HAP-1 (cell line): ENCODE measurements around the gene CNTNAP3B.
"Not testable (repeated sequence)": the region's sequence is repeated elsewhere in the genome, so short reads cannot be mapped to it uniquely, and the experiment has no call there.

Source experiments
- DNase-seq, 2 experiments: peaks; one replicate each; pipeline ENCODE4 v3.0.0-alpha.2; 2016 to 2020; ENCODE audit warnings: low spot score in 2 of 2
- H3K27me3 ChIP-seq: fragments of 250-450 bp; sonication (Bioruptor Pico); 2 replicates; pipeline ENCODE4 v1.5.1; 2020; ENCODE audit warnings: low read depth, mild to moderate bottlenecking, moderate library complexity
- H3K36me3 ChIP-seq: fragments of 250-450 bp; sonication (Bioruptor Pico); replicated peaks from 2 replicates; pipeline ENCODE4 v1.5.1; 2020; ENCODE audit warnings: mild to moderate bottlenecking
- H3K4me1 ChIP-seq: fragments of 250-450 bp; sonication (Bioruptor Pico); 2 replicates; pipeline ENCODE4 v1.5.1; 2020; ENCODE audit warnings: mild to moderate bottlenecking
- H3K4me3 ChIP-seq: fragments of 250-450 bp; sonication (Bioruptor Pico); 2 replicates; pipeline ENCODE4 v1.5.1; 2020; ENCODE audit warnings: mild to moderate bottlenecking, moderate library complexity
- H3K9me3 ChIP-seq: fragments of 250-450 bp; sonication (Bioruptor Pico); 2 replicates; pipeline ENCODE4 v1.5.1; 2020; ENCODE audit warnings: mild to moderate bottlenecking, moderate library complexity
- in situ Hi-C: fragments of 300-500 bp; cut with MboI; formaldehyde crosslinking; loops from 3 replicates; pipeline ENCODE4 v1.14.3; 2020; ENCODE audit warnings: low sequenced_read_pairs, inconsistent platforms, mixed read lengths

The CNTNAP3B gene

DNA sequence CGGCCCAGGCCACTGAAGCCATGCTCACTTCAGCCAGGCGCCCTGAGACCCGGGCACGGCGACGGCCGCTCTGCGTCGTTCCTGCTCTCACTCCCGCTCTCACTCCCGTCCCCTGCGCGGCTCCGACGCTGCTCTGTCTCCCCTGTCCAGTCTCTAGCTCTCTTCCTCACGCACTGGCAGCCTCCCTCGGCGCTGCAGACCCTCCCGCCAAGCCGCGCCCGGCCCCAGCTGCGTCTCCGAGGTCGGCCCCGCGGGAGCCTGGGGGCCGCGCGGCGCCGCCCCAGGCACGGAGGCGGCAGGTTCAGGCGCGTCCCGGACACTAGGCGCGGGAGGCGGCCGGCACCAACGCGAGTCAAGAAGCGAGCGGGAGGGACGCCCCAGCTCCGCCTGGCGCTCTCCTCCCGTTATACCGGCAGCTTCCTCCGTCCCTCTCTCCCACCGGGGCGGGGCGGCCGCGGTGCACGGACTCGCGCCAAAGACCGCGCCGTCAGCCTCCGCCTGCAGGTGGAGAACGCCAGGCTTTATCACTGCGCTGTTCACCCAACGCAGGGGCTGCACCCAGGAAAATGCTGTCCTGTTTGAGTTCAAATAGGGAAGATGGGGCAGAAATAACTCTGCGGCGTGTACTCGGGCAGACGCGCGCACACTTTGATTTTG is at the start of gene CNTNAP3B:
Gene CNTNAP3B (minus strand): TSS at position 354 of the 657 bp plus-strand sequence. CDS start 332 bp downstream, at position 22.
- H3K27me3 ChIP-seq, H3K9me3 ChIP-seq, in situ Hi-C loops, H3K36me3 ChIP-seq, H3K4me1 ChIP-seq: not testable (repeated sequence)
- DNase-seq: peak in 1 of 2 experiments; percentile 57
- H3K4me3 ChIP-seq: peak within 1 kb of the TSS; percentile 24

DNA sequence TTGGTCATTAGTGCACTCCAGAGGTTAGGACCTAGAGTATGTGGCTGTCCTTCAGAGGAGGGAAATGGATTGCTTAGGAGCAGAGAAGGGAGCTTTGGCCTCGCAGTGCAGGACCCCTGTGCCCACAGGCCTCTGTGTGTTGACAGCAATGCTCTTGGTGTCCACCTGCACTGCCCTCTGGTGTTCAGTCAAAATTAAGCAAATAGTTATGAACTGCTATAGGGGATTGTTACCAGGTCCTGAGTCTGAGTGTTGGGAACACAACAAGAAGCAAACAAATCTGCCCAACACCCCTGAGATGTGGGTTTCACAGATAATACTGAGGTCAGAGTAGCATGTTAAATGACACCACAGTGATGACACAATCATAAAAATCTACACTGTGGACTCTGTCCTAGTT is 31.1 kb upstream of the CNTNAP3B start:
- in situ Hi-C loops, H3K4me1 ChIP-seq, H3K4me3 ChIP-seq, H3K36me3 ChIP-seq, H3K27me3 ChIP-seq, H3K9me3 ChIP-seq: not testable (repeated sequence)
- DNase-seq: peak; percentile 6 to 57

- H3K4me1 ChIP-seq, H3K9me3 ChIP-seq, H3K27me3 ChIP-seq, in situ Hi-C loops, H3K36me3 ChIP-seq: not testable (repeated sequence)
- H3K4me3 ChIP-seq: peak overlapping the region; percentile 24
- peak; percentile 61 to 81 for DNase-seq
These were observed 2.0 kb downstream of the CNTNAP3B start for GRCh38 chr9:42127056-42127841.

GRCh38 chr9:42121007-42121406 is 8.2 kb downstream of the CNTNAP3B start:
- peak in 1 of 2 experiments; percentile 16 for DNase-seq
- H3K9me3 ChIP-seq, H3K4me3 ChIP-seq, H3K36me3 ChIP-seq, H3K4me1 ChIP-seq, in situ Hi-C loops, H3K27me3 ChIP-seq: not testable (repeated sequence)

DNA sequence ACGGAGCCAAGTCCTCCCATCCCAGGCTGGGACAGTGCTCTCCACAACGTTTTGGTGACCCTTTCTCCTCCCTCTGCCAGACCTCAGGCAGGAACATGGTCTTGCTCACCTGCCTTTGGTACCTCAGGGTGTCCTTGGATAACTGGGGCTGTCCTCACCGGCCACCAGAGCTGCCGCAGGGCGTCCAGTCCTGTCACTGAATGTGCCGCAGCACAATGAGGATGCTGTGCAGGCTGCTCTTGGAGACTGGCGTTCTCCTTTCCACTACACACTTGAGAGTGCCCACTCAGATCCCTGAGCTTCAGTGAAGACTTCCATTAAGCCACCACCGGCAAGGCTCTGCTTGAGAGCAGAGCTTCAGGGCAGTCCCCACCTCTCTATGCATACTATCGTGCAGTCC is 33.3 kb downstream of the CNTNAP3B start:
- H3K4me1 ChIP-seq, H3K4me3 ChIP-seq, in situ Hi-C loops, H3K9me3 ChIP-seq, H3K27me3 ChIP-seq, H3K36me3 ChIP-seq, DNase-seq: not testable (repeated sequence)

DNA sequence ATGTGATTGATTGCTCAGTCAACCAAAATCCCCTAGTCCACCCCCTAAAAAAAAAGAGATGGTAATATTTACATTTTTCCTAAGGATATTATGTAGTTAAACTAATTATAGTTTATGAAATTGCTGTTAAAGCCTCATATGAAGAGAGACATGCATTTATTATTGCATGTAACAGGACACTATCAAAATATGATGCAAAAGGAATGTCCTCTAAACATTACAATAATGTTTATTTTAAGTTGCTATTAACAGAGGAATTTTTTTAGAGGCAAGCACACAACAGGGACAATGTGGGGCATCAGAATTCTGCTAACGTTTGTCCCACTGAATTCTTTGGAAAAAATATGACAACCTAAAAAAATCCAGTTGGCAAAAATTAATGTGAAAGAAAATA is 44.7 kb downstream of the CNTNAP3B start:
- DNase-seq, H3K27me3 ChIP-seq, H3K36me3 ChIP-seq, H3K4me1 ChIP-seq, H3K9me3 ChIP-seq, H3K4me3 ChIP-seq, in situ Hi-C loops: not testable (repeated sequence)

DNA sequence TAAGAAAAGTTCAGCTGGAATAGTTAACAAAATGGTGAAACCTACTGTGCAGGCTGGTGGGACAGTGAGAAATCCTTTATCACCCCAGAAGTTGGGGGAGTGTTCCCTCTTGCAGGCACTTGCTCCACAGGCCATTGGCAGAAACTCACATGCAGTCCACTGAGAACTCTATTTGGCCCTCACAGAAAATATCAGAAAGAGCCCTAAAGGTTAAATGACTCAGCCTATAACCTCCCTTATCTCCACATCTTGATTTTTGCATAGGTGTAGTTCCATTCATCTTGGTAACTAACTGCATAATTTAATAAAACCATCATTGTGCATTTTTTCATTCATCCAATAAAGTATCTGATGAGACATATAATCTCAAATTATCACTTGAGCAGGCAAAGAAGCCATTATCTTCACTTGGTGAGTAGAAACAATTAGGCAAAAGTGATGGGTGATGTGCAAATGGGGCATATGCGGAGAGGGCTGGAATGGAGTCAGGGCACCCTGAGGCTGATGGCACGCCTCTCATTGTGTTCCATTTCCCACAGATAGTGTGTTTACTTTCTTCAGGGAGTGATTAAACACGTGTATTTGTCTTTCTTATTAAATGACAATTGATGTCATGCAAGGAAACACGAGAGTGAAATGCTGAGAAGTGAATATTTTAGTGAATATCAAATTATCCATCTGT is 45.2 kb downstream of the CNTNAP3B start:
- H3K9me3 ChIP-seq, H3K36me3 ChIP-seq, H3K27me3 ChIP-seq, H3K4me1 ChIP-seq, H3K4me3 ChIP-seq, in situ Hi-C loops, DNase-seq: not testable (repeated sequence)

DNA sequence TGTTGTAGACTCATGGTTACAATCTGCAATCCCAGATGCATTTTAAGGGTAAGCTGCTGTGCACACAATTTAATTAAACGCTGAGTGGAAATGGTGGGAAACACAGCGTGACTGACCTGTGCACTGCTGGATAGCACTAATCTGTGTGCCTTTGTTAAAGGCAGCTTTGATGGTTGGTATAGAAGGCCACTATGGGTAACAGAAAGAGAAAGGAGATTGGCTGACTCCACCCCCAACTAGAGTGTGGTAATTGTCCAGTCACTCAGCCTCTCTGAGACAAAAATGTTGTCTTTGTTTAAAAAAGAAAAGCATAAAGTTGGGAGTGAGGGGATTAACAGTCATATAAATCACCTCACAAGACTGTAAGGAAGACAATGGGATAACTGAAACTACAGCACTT is 48.9 kb downstream of the CNTNAP3B start:
- H3K4me1 ChIP-seq, H3K36me3 ChIP-seq, H3K4me3 ChIP-seq, H3K9me3 ChIP-seq, H3K27me3 ChIP-seq, in situ Hi-C loops: not testable (repeated sequence)
- peak; percentile 84 to 91 for DNase-seq

GRCh38 chr9:42074868-42075267 is 54.4 kb downstream of the CNTNAP3B start:
- DNase-seq, H3K27me3 ChIP-seq, H3K4me3 ChIP-seq, H3K4me1 ChIP-seq, H3K9me3 ChIP-seq, H3K36me3 ChIP-seq, in situ Hi-C loops: not testable (repeated sequence)

DNA sequence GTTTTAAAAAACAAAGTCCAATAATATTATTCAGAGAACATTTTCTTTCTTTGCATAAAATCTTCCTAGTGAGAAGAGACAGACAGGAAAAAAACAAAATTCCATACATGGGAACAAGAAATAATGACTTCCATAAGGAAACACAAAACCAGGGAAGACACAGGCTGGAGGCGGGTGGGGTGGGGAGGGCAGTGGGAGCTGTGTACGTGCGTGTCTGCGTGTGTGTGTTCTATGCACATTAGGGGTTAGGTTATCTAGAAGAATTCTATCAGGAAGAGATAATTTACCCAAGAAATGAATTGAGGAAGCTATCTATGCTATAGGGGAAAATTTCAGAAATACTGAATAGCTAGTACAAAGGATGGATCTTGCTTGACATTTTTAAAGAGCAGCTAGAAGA is 58.2 kb downstream of the CNTNAP3B start:
- DNase-seq, H3K4me3 ChIP-seq, H3K9me3 ChIP-seq, in situ Hi-C loops, H3K4me1 ChIP-seq, H3K36me3 ChIP-seq, H3K27me3 ChIP-seq: not testable (repeated sequence)

DNA sequence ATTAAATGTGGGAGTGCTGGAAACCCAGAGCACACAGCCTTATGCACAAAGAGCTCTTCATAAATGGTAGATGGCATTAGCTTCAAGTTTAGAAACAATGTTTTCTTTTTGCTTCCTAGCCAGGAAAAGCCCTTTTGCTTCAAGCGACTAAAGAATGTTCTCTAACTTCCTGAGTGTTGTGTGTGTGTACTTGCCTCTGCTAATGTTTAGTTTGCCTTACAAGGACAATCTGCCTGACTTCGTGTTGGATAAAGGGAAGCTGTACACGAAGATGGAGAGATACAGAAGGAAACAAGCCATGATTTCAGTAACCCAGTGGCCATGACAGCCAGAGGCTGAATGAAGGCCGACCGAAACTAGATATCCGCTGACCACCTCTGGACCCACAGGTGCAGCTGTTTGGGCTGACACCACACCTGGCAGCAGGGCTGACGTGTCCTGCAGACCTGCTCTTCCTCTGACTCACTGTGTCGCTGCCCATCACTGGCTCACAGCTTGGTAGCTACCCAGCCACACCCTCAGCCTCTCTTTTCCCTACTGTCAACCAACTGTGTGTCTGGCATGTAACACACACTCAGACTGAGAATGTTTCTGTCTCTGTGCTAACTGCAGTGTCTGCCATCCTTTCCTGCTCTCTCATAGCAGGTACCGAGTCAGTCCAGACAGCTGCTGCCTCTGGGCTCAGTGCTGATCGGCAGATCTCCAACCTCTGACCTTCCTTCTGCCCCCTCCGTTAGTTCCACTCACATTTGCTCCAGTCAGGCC is 59.0 kb downstream of the CNTNAP3B start:
- H3K4me3 ChIP-seq, H3K4me1 ChIP-seq, H3K9me3 ChIP-seq, DNase-seq, H3K27me3 ChIP-seq, H3K36me3 ChIP-seq, in situ Hi-C loops: not testable (repeated sequence)

DNA sequence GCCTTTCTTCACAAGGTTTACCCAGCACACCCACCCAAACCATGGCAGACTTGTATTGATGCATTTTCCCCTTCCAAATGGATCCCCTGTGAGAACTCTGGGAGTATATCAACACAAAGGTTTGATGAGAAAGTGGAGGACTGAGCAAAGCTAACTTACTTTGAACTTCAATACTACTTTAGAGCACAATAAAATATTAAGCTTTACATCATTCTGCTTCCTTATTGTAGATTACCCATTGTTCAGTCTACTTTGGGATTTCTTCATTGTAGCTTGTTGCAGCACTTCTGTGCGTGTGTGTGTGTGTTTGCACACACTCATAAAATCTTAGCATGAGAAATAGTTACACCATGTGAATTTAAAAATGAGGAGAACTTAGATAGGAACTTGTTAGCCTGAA is 75.4 kb downstream of the CNTNAP3B start:
- DNase-seq, H3K4me3 ChIP-seq, H3K36me3 ChIP-seq, H3K4me1 ChIP-seq, H3K27me3 ChIP-seq, in situ Hi-C loops, H3K9me3 ChIP-seq: not testable (repeated sequence)

GRCh38 chr9:42050701-42051100 is 78.5 kb downstream of the CNTNAP3B start:
- H3K4me3 ChIP-seq, H3K36me3 ChIP-seq, H3K9me3 ChIP-seq, DNase-seq, H3K4me1 ChIP-seq, in situ Hi-C loops, H3K27me3 ChIP-seq: not testable (repeated sequence)
